DND-41 (cell line): ENCODE data around the gene GPR4.

Experiments
- ATAC-seq: fragments of 200-7000 bp; cut with Tn5 transposase; 3 replicates; pipeline ENCODE4 v1.9.1; 2021; ENCODE audit warnings: low read depth; ENCODE audit not compliant: insufficient read depth
- DNase-seq: peaks from one replicate; pipeline ENCODE4 v3.0.0-alpha.2; 2020
- H2AFZ ChIP-seq: 2 replicates; pipeline ENCODE4 v1.6.0; 2012; ENCODE audit warnings: low read depth, low read length
- H3K27ac ChIP-seq: 2 replicates; pipeline ENCODE4 v1.5.1; 2012; ENCODE audit warnings: low read length, inconsistent platforms
- H3K27me3 ChIP-seq: fragments of 200-600 bp; sonication (generic); 2 replicates; pipeline ENCODE4 v1.6.0; 2012; ENCODE audit warnings: low read length, mild to moderate bottlenecking, inconsistent platforms; ENCODE audit not compliant: insufficient read depth, poor library complexity
- H3K36me3 ChIP-seq: 2 replicates; pipeline ENCODE4 v1.5.1; 2012; ENCODE audit warnings: low read length, inconsistent platforms; ENCODE audit not compliant: insufficient read depth
- H3K4me1 ChIP-seq: 2 replicates; pipeline ENCODE4 v1.5.1; 2012; ENCODE audit warnings: mild to moderate bottlenecking, low read length; ENCODE audit not compliant: insufficient read depth
- H3K4me2 ChIP-seq: 2 replicates; pipeline ENCODE4 v1.6.0; 2012; ENCODE audit warnings: mild to moderate bottlenecking, moderate library complexity, low read length, inconsistent platforms; ENCODE audit not compliant: insufficient read depth
- H3K4me3 ChIP-seq, 2 experiments: fragments of 200-600 bp in 1 of 2; shearing (Covaris generic) in 1 of 2; 2 replicates each; pipeline ENCODE4 v1.5.1; 2012 to 2016; ENCODE audit warnings: inconsistent platforms in 2 of 2, low read length in 2 of 2, mild to moderate bottlenecking in 2 of 2, low read depth in 1 of 2, moderate library complexity in 1 of 2
- H3K79me2 ChIP-seq: 2 replicates; pipeline ENCODE4 v1.6.0; 2012; ENCODE audit warnings: low read length, inconsistent platforms; ENCODE audit not compliant: insufficient read depth
- H3K9ac ChIP-seq: 2 replicates; pipeline ENCODE4 v1.6.0; 2012; ENCODE audit warnings: low read depth, mild to moderate bottlenecking, inconsistent platforms, low read length, moderate library complexity
- H3K9me3 ChIP-seq: 2 replicates; pipeline ENCODE4 v1.5.1; 2012; ENCODE audit warnings: low read length, moderate library complexity, mild to moderate bottlenecking, inconsistent platforms; ENCODE audit not compliant: insufficient read depth, severe bottlenecking
- H4K20me1 ChIP-seq: 2 replicates; pipeline ENCODE4 v1.6.0; 2012; ENCODE audit warnings: low read length; ENCODE audit not compliant: insufficient read depth
- CTCF ChIP-seq: IDR thresholded peaks from 2 replicates; pipeline ENCODE4 v1.5.1; 2012; ENCODE audit warnings: borderline replicate concordance, low read length, moderate library complexity, mild to moderate bottlenecking; ENCODE audit not compliant: poor library complexity, severe bottlenecking; ENCODE audit errors: extremely low read depth
- EZH2 ChIP-seq: IDR thresholded peaks from 3 replicates; pipeline ENCODE4 v1.6.1; 2012; ENCODE audit warnings: borderline replicate concordance, low read depth, mild to moderate bottlenecking, moderate library complexity, low read length, inconsistent platforms; ENCODE audit not compliant: severe bottlenecking

Gene GPR4

GRCh38 chr19:45560038-45560437 is 42.0 kb downstream of the GPR4 start:
- TF ChIP-seq CTCF (no peak), EZH2 (no peak)
- ATAC-seq (no peak), DNase-seq (no peak)
- H3K36me3 ChIP-seq: no peaks in the 10 kb centered on the region
- H3K79me2 ChIP-seq: peaks cover 11% of the 10 kb centered on the region; the same call in 1 of the 2 replicates
- H3K27ac ChIP-seq: no peak overlapping the region
- H2AFZ ChIP-seq: no peak overlapping the region
- H4K20me1 ChIP-seq: peaks cover 11% of the 10 kb centered on the region
- no peak overlapping the region for H3K9ac ChIP-seq
- no peak overlapping the region for H3K4me2 ChIP-seq
- no peaks in the 10 kb centered on the region for H3K9me3 ChIP-seq
- H3K4me1 ChIP-seq: no peaks in the 10 kb centered on the region
- no peaks in the 10 kb centered on the region for H3K27me3 ChIP-seq
- H3K4me3 ChIP-seq: no peak overlapping the region

GRCh38 chr19:45558399-45558878 is 43.6 kb downstream of the GPR4 start:
- peak; percentile 70 for TF ChIP-seq CTCF
- TF ChIP-seq EZH2: no peak
- DNase-seq: peak; percentile 35
- no peak overlapping the region for H3K9ac ChIP-seq
- H3K36me3 ChIP-seq: peaks cover 2% of the 10 kb centered on the region
- H3K27ac ChIP-seq: no peak overlapping the region
- peaks cover 11% of the 10 kb centered on the region for H4K20me1 ChIP-seq
- peaks cover 8% of the 10 kb centered on the region; the same call in 1 of the 2 replicates for H3K79me2 ChIP-seq
- no peaks in the 10 kb centered on the region for H3K27me3 ChIP-seq
- no peak overlapping the region for H2AFZ ChIP-seq
- no peaks in the 10 kb centered on the region for H3K4me1 ChIP-seq
- H3K4me2 ChIP-seq: no peak overlapping the region
- H3K4me3 ChIP-seq: no peak overlapping the region
- no peaks in the 10 kb centered on the region for H3K9me3 ChIP-seq
- peak; percentile 72; the same call in 2 of the 3 replicates for ATAC-seq

GRCh38 chr19:45556835-45557234 is 45.2 kb downstream of the GPR4 start:
- H3K4me1 ChIP-seq: no peaks in the 10 kb centered on the region
- no peaks in the 10 kb centered on the region for H3K27me3 ChIP-seq
- DNase-seq: no peak
- peaks cover 11% of the 10 kb centered on the region for H4K20me1 ChIP-seq
- no peak for TF ChIP-seq EZH2
- no peak for TF ChIP-seq CTCF
- H3K27ac ChIP-seq: no peak overlapping the region
- no peak overlapping the region for H3K4me3 ChIP-seq
- no peak overlapping the region for H2AFZ ChIP-seq
- no peak overlapping the region for H3K4me2 ChIP-seq
- no peaks in the 10 kb centered on the region for H3K9me3 ChIP-seq
- H3K79me2 ChIP-seq: peaks cover 2% of the 10 kb centered on the region; the same call in 1 of the 2 replicates
- H3K36me3 ChIP-seq: peaks cover 7% of the 10 kb centered on the region
- no peak overlapping the region for H3K9ac ChIP-seq
- ATAC-seq: no peak
